Nephron progenitor cell (in vitro differentiated cells): ENCODE measurements around the gene TPD52L2.
"Not testable (repeated sequence)": the region's sequence is repeated elsewhere in the genome, so short reads cannot be mapped to it uniquely, and the experiment has no call there.

Experiments used
- DNase-seq: peaks from one replicate; pipeline ENCODE4 v3.0.0; 2021
- H3K27ac Mint-ChIP-seq: 2 replicates; pipeline ENCODE4 v1.8.0; 2021; ENCODE audit warnings: mild to moderate bottlenecking, moderate library complexity, mixed read lengths
- H3K27me3 Mint-ChIP-seq: 2 replicates; pipeline ENCODE4 v1.8.0; 2021; ENCODE audit warnings: mild to moderate bottlenecking, low read depth, mixed read lengths; ENCODE audit not compliant: poor library complexity
- H3K36me3 Mint-ChIP-seq: 2 replicates; pipeline ENCODE4 v1.8.0; 2021; ENCODE audit warnings: low read depth, mixed read lengths
- H3K4me1 Mint-ChIP-seq: 2 replicates; pipeline ENCODE4 v1.8.0; 2021; ENCODE audit warnings: mixed read lengths
- H3K4me3 Mint-ChIP-seq: 2 replicates; pipeline ENCODE4 v1.8.0; 2021; ENCODE audit warnings: mild to moderate bottlenecking, moderate library complexity, mixed read lengths
- H3K9me3 Mint-ChIP-seq: 2 replicates; pipeline ENCODE4 v1.8.0; 2021; ENCODE audit warnings: mild to moderate bottlenecking, moderate library complexity, mixed read lengths
- TF ChIP-seq, protein P1 (sequence below): fragments of 200-600 bp; sonication (generic); IDR thresholded peaks from 2 replicates; pipeline ENCODE4 v1.5.0; 2021; ENCODE audit warnings: antibody characterized with exemption

The TPD52L2 gene

DNA sequence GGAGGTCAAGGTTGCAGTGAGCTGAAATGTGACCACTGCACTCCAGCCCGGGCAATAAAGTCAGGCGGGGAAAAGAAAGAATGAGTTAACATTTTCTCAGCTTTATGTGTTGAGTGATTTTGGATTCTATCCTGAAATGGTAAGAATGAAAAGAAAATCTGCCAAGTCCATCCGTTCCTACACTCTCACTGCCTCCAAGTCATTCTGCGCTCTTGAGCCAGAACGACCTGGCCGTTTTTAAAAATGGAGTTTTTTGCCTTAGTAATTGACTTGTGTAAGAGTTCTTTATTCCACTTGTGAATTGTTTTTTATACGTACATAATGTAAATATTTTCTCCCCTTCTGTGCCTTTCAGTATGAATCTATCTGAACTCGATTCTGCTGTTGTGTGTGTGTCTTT lies 58.6 kb downstream of the TPD52L2 start:
- peaks cover 37% of the 10 kb centered on the region for H3K36me3 Mint-ChIP-seq
- H3K4me1 Mint-ChIP-seq: peaks cover 14% of the 10 kb centered on the region
- H3K27ac Mint-ChIP-seq: no peak overlapping the region
- TF ChIP-seq, protein P1, sequence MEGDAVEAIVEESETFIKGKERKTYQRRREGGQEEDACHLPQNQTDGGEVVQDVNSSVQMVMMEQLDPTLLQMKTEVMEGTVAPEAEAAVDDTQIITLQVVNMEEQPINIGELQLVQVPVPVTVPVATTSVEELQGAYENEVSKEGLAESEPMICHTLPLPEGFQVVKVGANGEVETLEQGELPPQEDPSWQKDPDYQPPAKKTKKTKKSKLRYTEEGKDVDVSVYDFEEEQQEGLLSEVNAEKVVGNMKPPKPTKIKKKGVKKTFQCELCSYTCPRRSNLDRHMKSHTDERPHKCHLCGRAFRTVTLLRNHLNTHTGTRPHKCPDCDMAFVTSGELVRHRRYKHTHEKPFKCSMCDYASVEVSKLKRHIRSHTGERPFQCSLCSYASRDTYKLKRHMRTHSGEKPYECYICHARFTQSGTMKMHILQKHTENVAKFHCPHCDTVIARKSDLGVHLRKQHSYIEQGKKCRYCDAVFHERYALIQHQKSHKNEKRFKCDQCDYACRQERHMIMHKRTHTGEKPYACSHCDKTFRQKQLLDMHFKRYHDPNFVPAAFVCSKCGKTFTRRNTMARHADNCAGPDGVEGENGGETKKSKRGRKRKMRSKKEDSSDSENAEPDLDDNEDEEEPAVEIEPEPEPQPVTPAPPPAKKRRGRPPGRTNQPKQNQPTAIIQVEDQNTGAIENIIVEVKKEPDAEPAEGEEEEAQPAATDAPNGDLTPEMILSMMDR: no peak
- H3K4me3 Mint-ChIP-seq: no peak overlapping the region
- H3K27me3 Mint-ChIP-seq: no peaks in the 10 kb centered on the region
- no peaks in the 10 kb centered on the region for H3K9me3 Mint-ChIP-seq
- no peak for DNase-seq

DNA sequence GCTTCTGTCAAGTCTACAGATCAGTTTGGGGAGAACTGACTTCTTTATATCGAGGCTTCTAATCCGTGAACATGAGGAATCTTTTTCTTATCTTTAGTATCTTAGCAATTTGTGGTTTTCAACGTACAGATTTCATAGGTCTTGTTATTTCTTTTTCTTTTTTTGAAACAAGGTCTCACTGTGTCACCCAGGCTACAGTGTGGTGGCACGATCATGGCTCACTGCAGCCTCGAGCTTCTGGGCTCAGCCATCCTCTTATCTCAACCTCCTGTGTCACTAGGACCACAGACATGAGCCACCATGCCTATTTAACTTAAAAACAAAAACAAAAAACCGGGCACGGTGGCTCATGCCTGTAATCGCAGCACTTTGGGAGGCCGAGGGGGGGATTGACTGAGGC lies 59.2 kb downstream of the TPD52L2 start:
- H3K4me3 Mint-ChIP-seq: no peak overlapping the region
- TF ChIP-seq, protein P1: no peak
- peaks cover 37% of the 10 kb centered on the region for H3K36me3 Mint-ChIP-seq
- H3K27ac Mint-ChIP-seq: no peak overlapping the region
- H3K4me1 Mint-ChIP-seq: peaks cover 14% of the 10 kb centered on the region
- no peak for DNase-seq
- no peaks in the 10 kb centered on the region for H3K27me3 Mint-ChIP-seq
- no peaks in the 10 kb centered on the region for H3K9me3 Mint-ChIP-seq

DNA sequence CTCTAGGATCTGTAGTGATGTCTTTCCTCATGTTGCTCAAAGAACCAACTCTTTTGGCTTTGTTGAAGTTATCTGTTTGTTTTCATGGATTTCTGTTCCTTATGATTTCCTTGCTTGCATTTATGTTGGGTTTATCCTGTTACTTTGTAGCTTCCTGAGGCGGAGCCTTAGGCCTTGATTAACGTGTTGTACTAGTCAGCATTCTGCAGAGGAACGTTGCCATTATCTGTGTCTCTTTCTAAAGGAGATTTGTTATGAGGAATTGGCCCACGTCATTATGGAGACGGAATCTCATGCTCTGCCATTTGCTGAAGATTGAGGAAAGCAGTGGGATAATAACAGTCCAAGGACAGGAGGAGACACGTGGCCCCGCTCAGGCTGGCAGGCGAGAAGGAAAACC lies 61.2 kb downstream of the TPD52L2 start:
- no peaks in the 10 kb centered on the region for H3K9me3 Mint-ChIP-seq
- no peak overlapping the region for H3K27ac Mint-ChIP-seq
- H3K4me1 Mint-ChIP-seq: peaks cover 14% of the 10 kb centered on the region
- H3K36me3 Mint-ChIP-seq: peaks cover 50% of the 10 kb centered on the region
- TF ChIP-seq, protein P1: no peak
- no peak for DNase-seq
- no peaks in the 10 kb centered on the region for H3K27me3 Mint-ChIP-seq
- H3K4me3 Mint-ChIP-seq: no peak overlapping the region

DNA sequence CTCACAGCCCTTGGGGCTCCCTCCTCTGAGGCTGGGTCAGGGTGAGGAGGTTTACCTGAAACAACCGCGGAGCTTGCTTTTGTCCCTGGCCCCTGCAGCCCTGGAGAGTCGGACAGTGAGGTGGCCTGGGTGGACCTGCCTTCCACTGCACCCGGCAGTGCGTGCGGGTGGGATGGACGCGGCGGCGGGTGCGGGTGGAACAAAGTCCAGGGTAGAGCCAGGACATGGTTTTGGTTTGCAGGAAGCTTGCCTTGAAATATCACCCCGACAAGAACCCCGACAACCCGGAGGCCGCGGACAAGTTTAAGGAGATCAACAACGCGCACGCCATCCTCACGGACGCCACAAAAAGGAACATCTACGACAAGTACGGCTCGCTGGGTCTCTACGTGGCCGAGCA lies 64.0 kb downstream of the TPD52L2 start:
- H3K27ac Mint-ChIP-seq: no peak overlapping the region
- no peaks in the 10 kb centered on the region for H3K9me3 Mint-ChIP-seq
- H3K4me3 Mint-ChIP-seq: no peak overlapping the region
- H3K4me1 Mint-ChIP-seq: peaks cover 11% of the 10 kb centered on the region
- no peak for DNase-seq
- TF ChIP-seq, protein P1: no peak
- no peaks in the 10 kb centered on the region for H3K27me3 Mint-ChIP-seq
- H3K36me3 Mint-ChIP-seq: peaks cover 62% of the 10 kb centered on the region

DNA sequence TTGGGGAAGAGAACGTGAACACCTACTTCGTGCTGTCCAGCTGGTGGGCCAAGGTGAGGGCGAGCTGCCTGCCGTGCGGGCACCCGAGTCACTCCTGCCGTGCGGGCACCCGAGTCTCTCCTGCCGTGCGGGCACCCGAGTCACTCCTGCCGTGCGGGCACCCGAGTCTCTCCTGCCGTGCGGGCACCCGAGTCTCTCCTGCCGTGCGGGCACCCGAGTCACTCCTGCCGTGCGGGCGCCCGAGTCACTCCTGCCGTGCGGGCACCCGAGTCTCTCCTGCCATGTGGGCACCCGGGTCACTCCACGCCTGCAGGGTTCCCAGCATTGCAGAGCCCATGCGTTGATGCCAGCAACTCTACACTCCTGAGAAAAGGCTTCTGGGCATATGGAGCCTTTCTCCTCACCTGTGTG lies 64.4 kb downstream of the TPD52L2 start:
- not testable (repeated sequence) for H3K4me3 Mint-ChIP-seq, DNase-seq, H3K27me3 Mint-ChIP-seq, H3K9me3 Mint-ChIP-seq
- Mint-ChIP-seq H3K27ac (peak overlapping the region; percentile 69), H3K4me1 (peaks cover 15% of the 10 kb centered on the region), H3K36me3 (peaks cover 64% of the 10 kb centered on the region)

DNA sequence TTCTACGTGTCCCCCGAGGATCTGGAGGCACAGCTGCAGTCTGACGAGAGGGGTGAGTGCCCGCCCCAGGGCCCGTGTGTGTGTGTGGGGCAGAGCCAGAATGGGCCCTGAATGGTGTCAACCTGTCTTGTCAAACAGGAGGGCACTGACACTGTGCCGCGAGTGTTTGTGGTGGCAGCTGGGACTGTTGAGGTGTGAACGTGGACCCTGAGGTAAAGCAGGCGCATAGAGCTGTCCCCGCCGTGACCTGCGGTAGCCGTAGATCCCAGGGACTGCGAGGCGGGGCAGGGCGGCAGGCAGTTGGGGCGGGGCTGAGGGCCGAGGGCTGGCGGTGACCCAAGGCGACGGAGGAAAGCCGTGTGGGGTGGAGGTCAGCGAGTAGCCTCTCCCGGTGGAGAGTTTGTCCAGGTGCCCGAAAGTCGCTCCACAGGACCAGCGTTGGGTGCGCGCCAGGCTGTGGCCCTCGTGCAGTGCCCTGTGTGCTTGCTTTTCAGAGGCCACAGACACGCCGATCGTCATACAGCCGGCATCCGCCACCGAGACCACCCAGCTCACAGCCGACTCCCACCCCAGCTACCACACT lies 66.0 kb downstream of the TPD52L2 start:
- Mint-ChIP-seq H3K4me3 (no peak overlapping the region), H3K36me3 (peaks cover 70% of the 10 kb centered on the region), H3K9me3 (no peaks in the 10 kb centered on the region), H3K27ac (no peak overlapping the region), H3K4me1 (peaks cover 20% of the 10 kb centered on the region), H3K27me3 (no peaks in the 10 kb centered on the region)
- no peak for DNase-seq
- TF ChIP-seq, protein P1: no peak
